ENCODE measurements around the gene MEIS2.
"Not testable (repeated sequence)": the region's sequence is repeated elsewhere in the genome, so short reads cannot be mapped to it uniquely, and the experiment has no call there.

- not testable (repeated sequence) for TF ChIP-seq POLR2AphosphoS5 (IDR thresholded peaks at IDR 0.05; ENCODE audit: low read depth); CTCF (IDR thresholded peaks at IDR 0.05; ENCODE audit: insufficient read depth, low read length)
These were observed 120.1 kb downstream of the MEIS2 start for GRCh38 chr15:36980281-36980680.
